ENCODE results near the gene FHL2.

DNA sequence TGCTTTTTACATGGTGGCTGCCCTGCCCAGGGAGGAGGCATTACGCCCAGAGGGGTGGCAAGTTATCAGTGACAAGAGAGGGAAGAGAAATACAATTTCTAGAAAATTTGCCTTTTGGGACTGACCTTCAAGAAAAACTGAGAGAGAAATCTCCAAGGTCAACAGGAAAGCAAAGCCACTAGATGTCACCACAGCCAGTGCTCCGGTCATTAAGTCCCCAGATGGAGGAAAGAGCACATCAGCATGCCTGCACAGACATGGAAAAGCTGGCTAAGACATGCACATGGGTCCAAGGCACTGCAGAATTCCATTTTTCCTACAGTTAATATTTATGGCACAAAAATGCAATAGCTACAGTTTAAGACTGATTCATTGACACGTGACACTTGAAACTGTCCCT, 21.0 kb downstream of the FHL2 start:
- TF ChIP-seq, protein P1, sequence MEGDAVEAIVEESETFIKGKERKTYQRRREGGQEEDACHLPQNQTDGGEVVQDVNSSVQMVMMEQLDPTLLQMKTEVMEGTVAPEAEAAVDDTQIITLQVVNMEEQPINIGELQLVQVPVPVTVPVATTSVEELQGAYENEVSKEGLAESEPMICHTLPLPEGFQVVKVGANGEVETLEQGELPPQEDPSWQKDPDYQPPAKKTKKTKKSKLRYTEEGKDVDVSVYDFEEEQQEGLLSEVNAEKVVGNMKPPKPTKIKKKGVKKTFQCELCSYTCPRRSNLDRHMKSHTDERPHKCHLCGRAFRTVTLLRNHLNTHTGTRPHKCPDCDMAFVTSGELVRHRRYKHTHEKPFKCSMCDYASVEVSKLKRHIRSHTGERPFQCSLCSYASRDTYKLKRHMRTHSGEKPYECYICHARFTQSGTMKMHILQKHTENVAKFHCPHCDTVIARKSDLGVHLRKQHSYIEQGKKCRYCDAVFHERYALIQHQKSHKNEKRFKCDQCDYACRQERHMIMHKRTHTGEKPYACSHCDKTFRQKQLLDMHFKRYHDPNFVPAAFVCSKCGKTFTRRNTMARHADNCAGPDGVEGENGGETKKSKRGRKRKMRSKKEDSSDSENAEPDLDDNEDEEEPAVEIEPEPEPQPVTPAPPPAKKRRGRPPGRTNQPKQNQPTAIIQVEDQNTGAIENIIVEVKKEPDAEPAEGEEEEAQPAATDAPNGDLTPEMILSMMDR (IDR thresholded peaks at IDR 0.05; ENCODE audit: low read length): peak; percentile 13; the same call in 1 of the 2 replicates
- TF ChIP-seq EZH2phosphoT487 (IDR thresholded peaks at IDR 0.05; ENCODE audit: low read length) (no peak), EZH2 (optimal IDR thresholded peaks at IDR 0.05; ENCODE audit: low read depth, low read length) (no peak)

All from MM.1S (cell line).